PFSK-1 (cell line): ENCODE measurements around the gene RPL37A.

Source experiments
- POLR2AphosphoS5 ChIP-seq: IDR thresholded peaks from 2 replicates; pipeline ENCODE4 v1.6.1; 2012; ENCODE audit warnings: low read depth, mild to moderate bottlenecking, control low read depth, low read length, moderate library complexity
- TF ChIP-seq, protein P1 (sequence below), 2 experiments: IDR thresholded peaks; 2 replicates each; pipeline versions ENCODE4 v1.6.1 to v1.8.0; 2011 to 2012; ENCODE audit warnings: low read depth in 2 of 2, low read length in 2 of 2, control low read depth in 1 of 2, inconsistent platforms in 1 of 2, mild to moderate bottlenecking in 1 of 2, moderate library complexity in 1 of 2; ENCODE audit not compliant: insufficient read depth in 1 of 2

DNA sequence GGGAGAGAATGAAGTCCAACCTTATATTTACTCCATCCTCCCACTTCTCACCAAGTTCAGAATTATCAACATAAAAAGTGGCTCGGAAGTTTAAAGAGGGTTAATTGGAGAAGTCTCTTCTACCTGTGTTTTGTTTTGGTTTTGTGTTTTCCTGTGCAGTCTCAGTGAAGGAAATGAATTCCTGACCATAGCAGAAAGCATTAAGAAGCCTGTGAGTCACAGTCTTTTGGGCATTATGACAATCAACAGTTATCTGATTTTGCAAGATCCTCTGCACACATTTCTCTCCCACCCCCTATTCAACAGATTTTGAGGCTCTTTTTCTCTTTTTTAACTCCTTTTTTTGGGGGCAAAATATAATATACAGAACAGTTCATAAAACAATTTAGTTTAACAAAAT, 8.6 kb upstream of the RPL37A start:
- no peak for TF ChIP-seq POLR2AphosphoS5
- TF ChIP-seq, protein P1, sequence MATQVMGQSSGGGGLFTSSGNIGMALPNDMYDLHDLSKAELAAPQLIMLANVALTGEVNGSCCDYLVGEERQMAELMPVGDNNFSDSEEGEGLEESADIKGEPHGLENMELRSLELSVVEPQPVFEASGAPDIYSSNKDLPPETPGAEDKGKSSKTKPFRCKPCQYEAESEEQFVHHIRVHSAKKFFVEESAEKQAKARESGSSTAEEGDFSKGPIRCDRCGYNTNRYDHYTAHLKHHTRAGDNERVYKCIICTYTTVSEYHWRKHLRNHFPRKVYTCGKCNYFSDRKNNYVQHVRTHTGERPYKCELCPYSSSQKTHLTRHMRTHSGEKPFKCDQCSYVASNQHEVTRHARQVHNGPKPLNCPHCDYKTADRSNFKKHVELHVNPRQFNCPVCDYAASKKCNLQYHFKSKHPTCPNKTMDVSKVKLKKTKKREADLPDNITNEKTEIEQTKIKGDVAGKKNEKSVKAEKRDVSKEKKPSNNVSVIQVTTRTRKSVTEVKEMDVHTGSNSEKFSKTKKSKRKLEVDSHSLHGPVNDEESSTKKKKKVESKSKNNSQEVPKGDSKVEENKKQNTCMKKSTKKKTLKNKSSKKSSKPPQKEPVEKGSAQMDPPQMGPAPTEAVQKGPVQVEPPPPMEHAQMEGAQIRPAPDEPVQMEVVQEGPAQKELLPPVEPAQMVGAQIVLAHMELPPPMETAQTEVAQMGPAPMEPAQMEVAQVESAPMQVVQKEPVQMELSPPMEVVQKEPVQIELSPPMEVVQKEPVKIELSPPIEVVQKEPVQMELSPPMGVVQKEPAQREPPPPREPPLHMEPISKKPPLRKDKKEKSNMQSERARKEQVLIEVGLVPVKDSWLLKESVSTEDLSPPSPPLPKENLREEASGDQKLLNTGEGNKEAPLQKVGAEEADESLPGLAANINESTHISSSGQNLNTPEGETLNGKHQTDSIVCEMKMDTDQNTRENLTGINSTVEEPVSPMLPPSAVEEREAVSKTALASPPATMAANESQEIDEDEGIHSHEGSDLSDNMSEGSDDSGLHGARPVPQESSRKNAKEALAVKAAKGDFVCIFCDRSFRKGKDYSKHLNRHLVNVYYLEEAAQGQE (IDR thresholded peaks at IDR 0.05; ENCODE audit: insufficient read depth in 1 of 2, low read depth in 2 of 2, low read length in 2 of 2) = no peak
